Measurements from ENCODE around the gene GPSM3.

DNA sequence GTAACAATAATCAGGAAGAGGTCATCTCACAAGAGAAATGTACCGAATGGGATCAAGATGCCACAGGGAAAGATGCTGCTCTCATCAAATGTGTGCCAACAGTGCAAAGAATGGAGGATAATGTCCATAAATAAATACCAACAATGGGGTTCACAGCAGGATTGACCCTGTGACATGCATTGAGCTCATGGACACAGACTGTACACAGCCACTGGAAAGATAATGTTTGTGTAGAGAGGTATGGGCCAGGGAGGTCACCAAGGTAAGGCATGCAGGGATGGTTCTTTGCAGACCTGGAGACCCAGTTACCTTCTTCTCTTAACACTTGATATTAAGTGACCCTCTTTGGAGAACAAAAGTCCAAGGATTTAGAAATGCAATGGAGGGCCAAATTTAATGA, 18.0 kb downstream of the GPSM3 start:
- TF ChIP-seq CTCF (IDR thresholded peaks at IDR 0.05; ENCODE audit: low read length) (no peak), EZH2 (IDR thresholded peaks at IDR 0.05; ENCODE audit: borderline replicate concordance, low read length) (no peak)

Measured in OCI-LY1 (cell line).